Measurements from ENCODE around the gene RFNG. TPM values are rescaled to one million over a fixed set of nuclear protein-coding genes. Genes with fewer than 3 reads are reported as not detected.

The RFNG gene
- total and polyA plus RNA-seq, 2 of the 13 experiments (the other 11 are each of a cell fraction or from before 2014, with no cell fraction given) = 61.4 to 64.0 TPM

- Histone ChIP-seq H3K27me3 (ENCODE audit: control insufficient read depth in 1 of 2, insufficient read depth in 2 of 2, low read length in 2 of 2) (peaks cover 0 to 5% of the 10 kb centered on the region in 2 experiments; a peak in 2 of 5 replicates), H3K4me2 (ENCODE audit: low read depth, low read length) (no peak overlapping the region), H3K79me2 (ENCODE audit: insufficient read depth, low read length) (no peaks in the 10 kb centered on the region), H2AFZ (ENCODE audit: low read length) (no peak overlapping the region), H3K9me3 (ENCODE audit: low read length) (no peaks in the 10 kb centered on the region), H3K4me3 (replicated peaks in 1 of 3; ENCODE audit: insufficient read depth in 1 of 3, low read depth in 2 of 3, low read length in 3 of 3) (no peak overlapping the region), H3K9ac (ENCODE audit: insufficient read depth, low read depth, low read length) (no peak overlapping the region), H4K20me1 (ENCODE audit: insufficient read depth, low read length) (peaks cover 4% of the 10 kb centered on the region; the same call in 1 of the 2 replicates), H3K27ac (ENCODE audit: extremely low read length, insufficient read depth, low read length) (no peak overlapping the region), H3K36me3 (replicated peaks in 1 of 2; ENCODE audit: control insufficient read depth in 1 of 2, insufficient read depth in 2 of 2, low read length in 2 of 2) (peaks cover 2 to 6% of the 10 kb centered on the region in 2 experiments; a peak in 1 of 5 replicates), H3K4me1 (ENCODE audit: insufficient read depth, low read length) (peaks cover 12% of the 10 kb centered on the region)
- WGBS (ENCODE audit: low lambda C conversion rate) = 60% methylated on average over 9 of the region's 9 CpGs
- no TSS peak for BruUV-seq (replicated peaks)
- no peak for FAIRE-seq
- ChIA-PET POLR2A (interaction anchor here (1.4 kb wide), 1 partner anchor 36 kb away, joined by 3 read pairs; the partner anchor contains the start of gene DCXR), CTCF (ENCODE audit: low intra/inter-chr PET ratio, low total read pairs) (no interaction called here)
- no peak for DNase-seq (ENCODE audit: low spot score)
- TF ChIP-seq SRF (IDR thresholded peaks at IDR 0.05; ENCODE audit: low read depth, low read length) (no peak), ARID2 (CRISPR knock-in tag; IDR thresholded peaks at IDR 0.05; ENCODE audit: borderline replicate concordance) (no peak), AGO2 (optimal IDR thresholded peaks at IDR 0.05; ENCODE audit: low read depth, low read length) (no peak), ZNF33A (CRISPR knock-in tag; IDR thresholded peaks at IDR 0.05; ENCODE audit: borderline replicate concordance) (no peak), ZKSCAN1 (IDR thresholded peaks at IDR 0.05; ENCODE audit: low read length) (no peak), ETV6 (CRISPR knock-in tag; conservative IDR thresholded peaks at IDR 0.05) (no peak), CHD4 (IDR thresholded peaks at IDR 0.05; ENCODE audit: borderline replicate concordance, low read length) (no peak), ZNF441 (CRISPR knock-in tag; IDR thresholded peaks at IDR 0.05; ENCODE audit: borderline replicate concordance) (no peak), RORA (CRISPR knock-in tag; IDR thresholded peaks at IDR 0.05) (no peak), GABPA (IDR thresholded peaks at IDR 0.05; ENCODE audit: low read depth, low read length) (no peak), GABPA (CRISPR knock-in tag; IDR thresholded peaks at IDR 0.05; ENCODE audit: low read depth) (no peak), ZNF136 (CRISPR knock-in tag; IDR thresholded peaks at IDR 0.05; ENCODE audit: low read depth) (no peak), ZNF224 (CRISPR knock-in tag; IDR thresholded peaks at IDR 0.05) (no peak), ELF3 (CRISPR knock-in tag; IDR thresholded peaks at IDR 0.05) (no peak)
- intact Hi-C loops (cut with micrococcal nuclease; ENCODE audit: unreplicated experiment) (no loop called here), in situ Hi-C loops (cut with HindIII; ENCODE audit: extremely low pct_ligation_motif_present, low pct_unique_long_range_greater_than_20kb) (no loop called here)
- no peak for ATAC-seq
These were observed 21.8 kb upstream of the RFNG start for GRCh38 chr17:82073446-82073845.
